ENCODE results near the gene B4GALNT4.

The B4GALNT4 gene

GRCh38 chr11:407651-408123, 38.4 kb downstream of the B4GALNT4 start:
- Histone ChIP-seq H3K36me3 (replicated peaks; ENCODE audit: insufficient read depth, low read length) (no peaks in the 10 kb centered on the region), H3K4me3 (ENCODE audit: low read length) (no peak overlapping the region), H3K9me3 (replicated peaks; ENCODE audit: insufficient read depth, low read length) (no peaks in the 10 kb centered on the region), H2AFZ (ENCODE audit: low read length) (no peak overlapping the region), H3K9ac (ENCODE audit: low read length) (no peak overlapping the region), H3K4me1 (ENCODE audit: low read length) (peaks cover 4% of the 10 kb centered on the region; the same call in 1 of the 2 replicates), H4K20me1 (ENCODE audit: insufficient read depth, low read length) (no peaks in the 10 kb centered on the region), H3K9me2 (replicated peaks; ENCODE audit: insufficient read depth, low read length) (no peaks in the 10 kb centered on the region), H3K27ac (ENCODE audit: low read length) (no peak overlapping the region), H3K4me2 (ENCODE audit: low read depth, low read length) (no peak overlapping the region), H3K79me2 (ENCODE audit: low read length) (no peaks in the 10 kb centered on the region), H3K27me3 (replicated peaks; ENCODE audit: insufficient read depth, low read length) (peaks cover 57% of the 10 kb centered on the region), H3F3A (ENCODE audit: insufficient read depth, low read length) (no peaks in the 10 kb centered on the region)
- no peak for DNase-seq
- TF ChIP-seq CTCF (IDR thresholded peaks at IDR 0.05; ENCODE audit: low read length) (no peak), EZH2 (optimal IDR thresholded peaks at IDR 0.05; ENCODE audit: low read depth, low read length) (no peak), EZH2phosphoT487 (IDR thresholded peaks at IDR 0.05; ENCODE audit: low read length) (no peak)

DNA sequence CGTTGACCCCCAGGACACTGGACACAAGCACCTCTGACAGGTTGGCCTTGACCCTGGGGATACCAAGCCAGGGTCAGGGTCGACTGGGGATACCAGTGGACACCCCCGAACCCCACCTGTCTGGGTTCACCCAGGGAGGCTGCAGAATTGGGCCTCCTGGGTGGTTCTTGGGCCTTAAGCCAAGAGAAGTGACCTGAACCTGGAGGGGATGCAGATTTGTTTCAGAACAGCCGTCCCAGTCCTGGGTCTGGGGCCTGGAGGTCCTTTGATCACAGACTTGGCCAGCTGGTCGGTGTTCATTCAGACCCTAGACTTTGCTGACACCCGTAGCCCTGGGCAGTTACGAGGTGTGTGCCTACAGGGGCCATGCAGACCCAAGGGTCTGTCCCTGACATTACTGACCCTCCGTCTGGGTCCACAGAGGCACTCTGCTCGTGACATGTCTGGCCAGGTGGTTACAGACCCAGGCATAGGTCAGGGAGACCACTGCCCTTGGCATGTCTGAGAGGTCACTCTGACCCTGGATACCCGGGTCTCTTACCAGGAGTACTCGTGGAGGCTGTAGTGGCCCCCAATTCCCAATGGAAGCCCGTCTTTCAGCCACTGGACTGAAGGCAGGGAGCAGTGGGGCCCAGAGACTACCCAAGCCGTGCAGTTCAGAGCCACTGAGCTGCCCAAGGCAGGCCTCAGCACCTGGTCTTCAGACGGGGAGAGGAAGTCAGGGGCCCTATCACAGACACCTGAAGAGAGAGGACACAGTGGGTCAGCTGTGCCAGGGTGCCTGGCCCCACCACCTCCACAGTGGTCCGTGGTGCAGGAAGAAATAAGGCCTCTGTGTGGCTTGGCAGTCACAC, 39.1 kb downstream of the B4GALNT4 start:
- no peak for DNase-seq
- no peak overlapping the region for H3K27ac ChIP-seq (ENCODE audit: low read length)
- peaks cover 4% of the 10 kb centered on the region; the same call in 1 of the 2 replicates for H3K4me1 ChIP-seq (ENCODE audit: low read length)
- H3K9ac ChIP-seq (ENCODE audit: low read length), result no peak overlapping the region
- H3K9me3 ChIP-seq (replicated peaks; ENCODE audit: insufficient read depth, low read length), result no peaks in the 10 kb centered on the region
- H2AFZ ChIP-seq (ENCODE audit: low read length), result no peak overlapping the region
- no peaks in the 10 kb centered on the region for H4K20me1 ChIP-seq (ENCODE audit: insufficient read depth, low read length)
- H3F3A ChIP-seq (ENCODE audit: insufficient read depth, low read length), result no peaks in the 10 kb centered on the region
- no peak overlapping the region for H3K4me2 ChIP-seq (ENCODE audit: low read depth, low read length)
- H3K9me2 ChIP-seq (replicated peaks; ENCODE audit: insufficient read depth, low read length), result no peaks in the 10 kb centered on the region
- no peaks in the 10 kb centered on the region for H3K79me2 ChIP-seq (ENCODE audit: low read length)
- peaks cover 62% of the 10 kb centered on the region for H3K27me3 ChIP-seq (replicated peaks; ENCODE audit: insufficient read depth, low read length)
- H3K36me3 ChIP-seq (replicated peaks; ENCODE audit: insufficient read depth, low read length), result no peaks in the 10 kb centered on the region
- no peak overlapping the region for H3K4me3 ChIP-seq (ENCODE audit: low read length)
- no peak for TF ChIP-seq EZH2phosphoT487 (IDR thresholded peaks at IDR 0.05; ENCODE audit: low read length)
- no peak for TF ChIP-seq CTCF (IDR thresholded peaks at IDR 0.05; ENCODE audit: low read length)
- no peak for TF ChIP-seq EZH2 (optimal IDR thresholded peaks at IDR 0.05; ENCODE audit: low read depth, low read length)

DNA sequence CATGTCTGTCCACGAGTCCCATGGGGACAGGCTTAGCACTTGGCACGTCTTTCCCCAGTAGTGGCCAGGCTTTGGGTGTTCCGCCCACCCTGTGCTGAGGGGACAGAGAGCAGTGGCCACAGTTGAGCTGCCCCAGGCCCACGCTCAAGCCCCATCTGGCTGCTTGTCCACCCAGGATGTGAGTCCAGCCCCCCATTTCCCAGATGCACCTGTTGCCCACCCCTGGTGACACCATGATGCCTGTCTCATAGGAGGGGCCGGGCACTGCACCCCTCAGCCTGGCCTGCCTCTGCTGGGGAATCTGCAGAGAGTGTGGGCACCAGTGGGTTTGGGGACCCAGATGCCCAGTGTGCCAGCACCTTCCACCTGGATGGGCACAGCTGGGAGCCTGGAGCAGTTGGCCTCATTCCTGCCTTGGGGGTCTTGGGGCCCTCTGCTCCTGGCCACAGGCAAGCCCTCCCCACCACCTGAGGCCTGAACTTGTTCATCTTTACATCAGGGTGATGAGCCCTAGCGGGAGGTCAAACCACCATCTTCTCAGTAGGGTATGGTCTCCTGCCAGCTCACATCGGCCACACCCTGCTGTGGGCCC, 39.8 kb downstream of the B4GALNT4 start:
- H3K4me3 ChIP-seq (ENCODE audit: low read length), result no peak overlapping the region
- no peak overlapping the region for H2AFZ ChIP-seq (ENCODE audit: low read length)
- no peaks in the 10 kb centered on the region for H4K20me1 ChIP-seq (ENCODE audit: insufficient read depth, low read length)
- H3K9me3 ChIP-seq (replicated peaks; ENCODE audit: insufficient read depth, low read length), result no peaks in the 10 kb centered on the region
- peaks cover 4% of the 10 kb centered on the region; the same call in 1 of the 2 replicates for H3K4me1 ChIP-seq (ENCODE audit: low read length)
- DNase-seq, result no peak
- no peaks in the 10 kb centered on the region for H3K9me2 ChIP-seq (replicated peaks; ENCODE audit: insufficient read depth, low read length)
- no peak overlapping the region for H3K9ac ChIP-seq (ENCODE audit: low read length)
- H3F3A ChIP-seq (ENCODE audit: insufficient read depth, low read length), result no peaks in the 10 kb centered on the region
- H3K27ac ChIP-seq (ENCODE audit: low read length), result no peak overlapping the region
- no peaks in the 10 kb centered on the region for H3K36me3 ChIP-seq (replicated peaks; ENCODE audit: insufficient read depth, low read length)
- no peaks in the 10 kb centered on the region for H3K79me2 ChIP-seq (ENCODE audit: low read length)
- no peak overlapping the region for H3K4me2 ChIP-seq (ENCODE audit: low read depth, low read length)
- TF ChIP-seq EZH2phosphoT487 (IDR thresholded peaks at IDR 0.05; ENCODE audit: low read length), result no peak
- TF ChIP-seq EZH2 (optimal IDR thresholded peaks at IDR 0.05; ENCODE audit: low read depth, low read length), result no peak
- no peak for TF ChIP-seq CTCF (IDR thresholded peaks at IDR 0.05; ENCODE audit: low read length)
- H3K27me3 ChIP-seq (replicated peaks; ENCODE audit: insufficient read depth, low read length), result peaks cover 59% of the 10 kb centered on the region
